ENCODE data around the gene ACTN1. TPM values are rescaled to one million over a fixed set of nuclear protein-coding genes. Genes with fewer than 3 reads are reported as not detected.

Gene ACTN1
- total and polyA plus RNA-seq, 3 experiments from 2014 or later = 47.4 to 53.3 (median 52.7) TPM

Other genes with a start within 250 kb of the ACTN1 start
- 100 to 1,000 TPM; 128 to 133 TPM for gene ZFP36L1, start 186.2 kb downstream of the ACTN1 start, total RNA-seq
- gene ZFP36L1, start 186.2 kb downstream of the ACTN1 start, polyA plus RNA-seq = 124 TPM
- gene DCAF5, start 173.8 kb upstream of the ACTN1 start, total RNA-seq = 10 to 100 TPM; 31.2 to 32.9 TPM
- gene DCAF5, start 173.8 kb upstream of the ACTN1 start, polyA plus RNA-seq = 91.7 TPM
- gene EXD2, start 212.2 kb upstream of the ACTN1 start, total RNA-seq = 10 to 100 TPM; 11.6 to 12.5 TPM
- 9.3 TPM for gene EXD2, start 212.2 kb upstream of the ACTN1 start, polyA plus RNA-seq

Data from CD8-positive, alpha-beta memory T cell (primary cell).